ENCODE results near the gene SSBP4.

- TF ChIP-seq CTCF (IDR thresholded peaks at IDR 0.05) (no peak), POLR2A (IDR thresholded peaks at IDR 0.05) (no peak)
Measured at GRCh38 chr19:18478545-18479311, 59.5 kb downstream of the SSBP4 start.
